GM12891 (cell line): ENCODE data around the gene SMAD3.
"Not testable (repeated sequence)": the region's sequence is repeated elsewhere in the genome, so short reads cannot be mapped to it uniquely, and the experiment has no call there.

ENCODE experiments used
- DNase-seq: peaks from one replicate; pipeline ENCODE4 v3.0.0; 2011; ENCODE audit warnings: low spot score; ENCODE audit not compliant: insufficient read length
- FAIRE-seq: peaks from 2 replicates; lab custom pipeline; 2011; peaks lifted over from hg19 to GRCh38; lab: Jason Lieb, UNC
- PAX5 ChIP-seq: IDR thresholded peaks from 2 replicates; pipeline ENCODE4 v1.6.1; 2011; ENCODE audit warnings: low read length, moderate library complexity, mild to moderate bottlenecking; ENCODE audit not compliant: insufficient read depth, severe bottlenecking
- POLR2A ChIP-seq: IDR thresholded peaks from 2 replicates; pipeline ENCODE4 v1.6.1; 2011; ENCODE audit warnings: low read depth, low read length, control low read depth
- POLR2AphosphoS5 ChIP-seq: IDR thresholded peaks from 2 replicates; pipeline ENCODE4 v1.6.1; 2011; ENCODE audit warnings: low read depth, low read length, control low read depth
- POU2F2 ChIP-seq: IDR thresholded peaks from 2 replicates; pipeline ENCODE4 v1.6.1; 2011; ENCODE audit warnings: low read depth, mild to moderate bottlenecking, control low read depth, low read length, moderate library complexity
- SPI1 ChIP-seq: IDR thresholded peaks from 2 replicates; pipeline ENCODE4 v1.6.1; 2011; ENCODE audit warnings: low read depth, low read length, control low read depth
- TAF1 ChIP-seq: IDR thresholded peaks from 2 replicates; pipeline ENCODE4 v1.6.1; 2011; ENCODE audit warnings: low read depth, low read length, control low read depth

SMAD3 gene

DNA sequence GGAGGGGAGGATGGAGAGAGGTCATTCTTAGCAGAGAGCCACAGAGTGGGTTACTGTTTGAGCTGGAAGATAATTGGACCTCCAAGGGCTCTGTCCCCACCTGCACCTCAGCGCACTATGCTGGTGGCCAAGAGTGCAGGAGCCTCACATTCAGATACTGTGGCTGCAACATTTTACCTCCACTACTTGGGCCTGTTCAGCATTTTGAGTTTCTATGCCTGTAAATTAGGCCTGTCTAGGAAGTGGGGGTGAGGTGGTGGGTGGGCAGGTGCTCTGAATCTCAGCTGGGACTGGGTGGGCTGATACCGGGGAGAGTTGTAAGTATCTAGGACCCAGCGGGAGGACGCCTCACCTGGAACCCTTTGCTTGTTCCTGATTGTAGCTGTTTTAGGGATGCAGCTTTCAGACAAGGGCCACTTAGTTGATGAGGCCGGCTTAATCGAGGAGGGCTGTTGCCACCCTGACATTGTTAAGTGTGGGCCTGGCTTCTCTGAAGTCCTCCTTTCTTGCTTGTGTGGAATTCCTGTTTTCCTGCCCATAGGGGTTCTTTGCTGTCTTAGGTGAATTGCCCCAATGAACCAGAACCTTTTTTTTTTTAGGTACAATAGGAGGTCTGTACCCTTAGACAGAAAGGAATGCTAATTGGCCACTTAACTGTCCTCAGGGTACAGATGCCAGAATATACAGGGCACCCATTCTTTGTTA is 83.8 kb downstream of the SMAD3 start:
- no peak for DNase-seq
- FAIRE-seq, result no peak
- TF ChIP-seq POU2F2, result no peak
- no peak for TF ChIP-seq PAX5
- TF ChIP-seq TAF1, result no peak
- no peak for TF ChIP-seq POLR2AphosphoS5

DNA sequence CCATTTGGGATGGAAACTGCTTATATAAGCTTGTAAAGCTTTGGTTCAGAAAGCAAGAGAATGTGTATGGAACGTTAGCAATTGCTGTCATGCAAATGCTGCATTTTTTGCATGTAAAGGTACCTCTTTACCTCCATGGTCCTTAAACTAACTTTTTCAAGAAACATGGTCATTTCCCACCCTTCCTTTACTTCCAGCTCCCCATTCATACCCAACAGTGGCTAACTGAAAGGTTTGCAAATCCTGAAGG is 84.3 kb downstream of the SMAD3 start:
- TF ChIP-seq POU2F2 (no peak), PAX5 (no peak), SPI1 (no peak), POLR2AphosphoS5 (no peak), TAF1 (no peak), POLR2A (no peak)
- FAIRE-seq, result no peak
- no peak for DNase-seq

DNA sequence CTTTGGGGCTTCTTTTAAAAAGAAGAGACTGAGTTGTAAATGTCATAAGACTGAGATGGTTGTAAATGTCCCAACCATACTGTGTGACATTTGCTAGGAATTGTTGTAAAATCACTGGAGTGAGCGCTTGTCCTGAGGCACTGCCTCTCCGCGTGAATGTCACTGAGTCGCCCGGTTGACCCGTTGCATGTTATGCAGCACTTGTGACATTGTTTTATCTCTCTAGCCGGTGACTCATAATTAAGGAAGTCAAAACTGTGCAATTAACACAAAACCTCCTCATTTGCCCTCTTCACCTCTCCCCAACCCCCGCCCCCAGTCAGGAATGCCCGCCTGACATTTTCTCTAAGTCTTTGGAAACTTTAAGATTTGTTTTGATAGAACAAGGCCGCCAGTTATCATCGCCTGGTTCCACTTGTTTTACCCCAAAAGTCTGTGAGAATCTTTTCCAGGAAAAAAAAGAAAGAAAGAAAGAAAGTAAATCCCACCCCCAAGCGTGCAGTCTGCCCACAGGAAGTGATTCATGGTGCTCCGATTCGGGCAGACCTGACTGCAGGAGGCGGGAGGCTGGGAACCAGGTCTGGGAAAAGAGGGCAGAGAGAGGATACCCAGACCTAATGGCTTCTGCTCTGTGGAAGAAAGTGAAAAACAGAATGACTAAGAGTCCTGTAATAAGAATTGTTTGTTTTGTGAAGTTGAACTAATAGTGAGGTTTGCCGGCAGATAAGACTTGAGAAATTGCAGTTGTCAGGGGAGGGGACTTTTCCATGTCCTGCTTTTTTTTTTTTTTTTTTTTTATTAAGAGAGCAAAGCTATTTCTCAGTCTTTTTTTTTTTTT is 84.8 kb downstream of the SMAD3 start:
- TF ChIP-seq SPI1 (0 out of 2 replicates have a peak, but pooled peaks have one; percentile 12), POU2F2 (no peak), POLR2A (no peak)
- DNase-seq (no peak), FAIRE-seq (no peak)

DNA sequence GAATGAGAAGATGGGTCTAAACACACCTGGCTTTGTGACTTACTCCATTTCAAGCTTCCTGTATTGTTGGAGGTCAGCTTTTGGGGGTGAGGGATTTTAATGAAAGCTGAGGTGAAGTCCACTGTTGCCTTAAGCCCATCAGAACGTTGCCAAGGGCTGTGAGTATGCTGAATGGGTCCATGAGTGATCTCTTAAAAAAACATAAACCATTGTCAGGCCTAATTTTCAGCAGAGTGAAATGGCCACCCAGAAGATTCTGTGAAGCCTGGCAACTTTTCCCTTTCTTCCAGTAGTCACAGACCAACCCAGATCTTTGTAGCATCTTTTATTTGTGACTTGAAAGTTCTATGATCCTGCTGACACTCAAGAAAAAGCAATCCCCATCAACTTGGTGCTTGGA is 87.0 kb downstream of the SMAD3 start:
- no peak for TF ChIP-seq POLR2AphosphoS5
- TF ChIP-seq POU2F2, result no peak
- no peak for TF ChIP-seq SPI1
- no peak for TF ChIP-seq PAX5
- no peak for TF ChIP-seq POLR2A
- no peak for TF ChIP-seq TAF1
- FAIRE-seq (no peak), DNase-seq (no peak)

DNA sequence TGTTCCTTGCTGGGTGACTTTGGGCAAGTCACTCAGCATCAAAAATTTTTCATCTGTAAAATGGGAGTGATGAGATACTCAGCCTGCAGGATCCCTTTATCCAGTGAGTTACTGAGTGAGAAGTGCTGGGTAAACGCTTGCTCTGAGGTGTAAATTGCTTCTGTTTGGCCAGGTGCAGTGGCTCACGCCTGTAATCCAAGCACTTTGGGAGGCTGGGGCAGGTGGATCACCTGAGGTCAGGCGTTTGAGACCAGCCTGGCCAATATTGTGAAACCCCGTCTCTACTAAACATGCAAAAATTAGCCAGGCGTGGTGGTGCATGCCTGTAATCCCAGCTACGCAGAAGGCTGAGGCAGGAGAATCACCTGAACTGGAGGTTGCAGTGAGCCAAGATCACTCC is 87.6 kb downstream of the SMAD3 start:
- FAIRE-seq, DNase-seq: not testable (repeated sequence)

DNA sequence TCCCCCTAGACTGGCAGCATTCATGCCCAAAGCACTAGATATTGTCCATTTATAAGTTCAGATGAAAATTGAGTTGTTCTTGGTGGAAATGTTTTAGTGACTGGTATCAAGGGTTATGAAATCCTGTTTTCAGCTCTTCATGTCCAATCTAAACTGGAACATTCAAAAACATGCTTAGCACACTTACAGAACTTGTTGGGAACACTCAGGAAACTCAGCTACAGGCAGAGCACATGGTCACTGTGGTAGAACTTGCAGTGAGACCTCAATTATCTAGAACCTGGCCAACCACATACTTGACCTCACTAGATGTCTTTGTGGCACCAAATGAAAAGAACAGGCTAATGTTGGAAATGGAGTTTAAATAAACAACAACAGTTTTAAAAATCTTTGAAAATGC is 88.8 kb downstream of the SMAD3 start:
- DNase-seq (no peak), FAIRE-seq (no peak)
- TF ChIP-seq PAX5, result no peak
- TF ChIP-seq TAF1, result no peak
- TF ChIP-seq POU2F2, result no peak
- TF ChIP-seq SPI1, result no peak
- TF ChIP-seq POLR2AphosphoS5, result no peak
- TF ChIP-seq POLR2A, result no peak

DNA sequence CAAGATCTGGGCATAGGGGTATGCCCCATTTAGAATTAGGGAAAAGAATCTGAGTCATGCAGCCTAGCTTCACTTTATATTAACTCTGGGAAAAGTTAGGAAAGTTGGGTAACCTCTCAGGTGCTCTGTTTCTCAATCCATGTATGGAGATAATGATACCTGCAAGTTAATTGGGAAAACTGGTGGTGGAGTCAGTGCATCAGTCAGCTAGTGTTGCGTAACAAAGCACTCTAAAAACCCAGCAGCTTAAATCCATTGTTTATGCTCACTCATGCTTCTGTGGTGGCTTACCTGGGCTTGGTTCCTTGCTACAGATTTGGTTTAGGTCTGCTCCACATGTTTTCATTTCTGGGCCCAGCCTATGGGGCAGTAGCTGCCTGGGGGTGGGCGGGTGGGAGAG is 91.0 kb downstream of the SMAD3 start:
- DNase-seq, result no peak
- TF ChIP-seq POU2F2 (no peak), PAX5 (no peak), POLR2A (no peak), TAF1 (no peak), POLR2AphosphoS5 (no peak)
- no peak for FAIRE-seq

DNA sequence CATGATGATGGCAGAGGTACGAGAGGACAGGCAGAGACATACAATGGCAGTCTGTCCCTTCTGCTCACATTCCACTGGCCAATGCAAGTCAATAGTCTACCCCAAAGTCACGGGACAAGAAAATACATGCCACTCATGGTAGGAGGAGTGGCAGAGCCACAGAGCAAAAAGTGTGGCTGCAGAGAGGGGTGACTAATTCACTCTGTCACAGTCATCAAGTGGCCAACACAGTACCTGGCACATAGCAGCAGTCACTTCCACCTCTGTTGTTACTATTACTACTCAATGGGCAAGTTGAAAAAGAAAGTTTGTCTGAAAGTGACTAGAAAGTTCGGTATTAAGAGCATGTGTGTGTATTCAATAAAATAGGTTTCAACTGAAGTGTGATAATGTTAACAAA is 91.4 kb downstream of the SMAD3 start:
- no peak for DNase-seq
- no peak for TF ChIP-seq TAF1
- no peak for TF ChIP-seq POU2F2
- TF ChIP-seq PAX5, result no peak
- TF ChIP-seq POLR2AphosphoS5, result no peak
- TF ChIP-seq SPI1, result no peak
- TF ChIP-seq POLR2A, result no peak
- no peak for FAIRE-seq

DNA sequence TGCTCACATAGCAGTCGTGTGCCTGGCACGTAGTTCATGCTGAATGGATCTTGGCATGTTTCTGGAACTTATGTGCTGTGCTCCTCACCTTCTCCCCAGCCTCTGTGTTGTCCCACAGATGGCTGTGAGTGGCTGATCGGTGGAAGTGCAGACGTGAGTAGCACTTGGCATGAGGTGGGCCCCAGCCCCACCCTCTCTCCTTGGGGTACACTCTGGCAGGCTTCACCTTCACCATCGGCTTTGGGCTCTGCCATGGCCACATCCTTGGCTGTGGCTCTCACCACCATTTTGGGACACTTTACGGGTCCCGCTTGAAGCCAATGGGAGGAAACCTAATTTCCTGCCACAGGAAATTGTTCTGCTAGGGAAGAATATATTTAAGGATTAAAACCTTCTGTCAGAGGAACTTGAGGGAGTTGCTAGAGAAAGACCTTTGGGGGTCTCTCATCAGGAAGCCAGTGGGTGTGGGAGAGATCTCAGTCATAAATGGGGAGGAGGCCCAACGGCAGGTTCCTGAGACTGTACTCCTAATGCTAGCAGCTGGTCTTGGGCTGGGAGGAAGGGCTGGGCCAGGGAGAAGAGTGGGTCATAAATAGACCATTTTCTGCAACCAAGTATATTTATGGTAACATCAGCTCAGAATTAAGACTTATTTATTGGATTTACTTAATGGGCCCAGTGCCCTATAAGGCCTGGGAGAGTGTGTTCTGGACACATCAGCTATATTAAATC is 92.3 kb downstream of the SMAD3 start:
- no peak for DNase-seq
- TF ChIP-seq POU2F2 (no peak), PAX5 (no peak), SPI1 (no peak), POLR2AphosphoS5 (no peak), TAF1 (no peak), POLR2A (no peak)
- no peak for FAIRE-seq

DNA sequence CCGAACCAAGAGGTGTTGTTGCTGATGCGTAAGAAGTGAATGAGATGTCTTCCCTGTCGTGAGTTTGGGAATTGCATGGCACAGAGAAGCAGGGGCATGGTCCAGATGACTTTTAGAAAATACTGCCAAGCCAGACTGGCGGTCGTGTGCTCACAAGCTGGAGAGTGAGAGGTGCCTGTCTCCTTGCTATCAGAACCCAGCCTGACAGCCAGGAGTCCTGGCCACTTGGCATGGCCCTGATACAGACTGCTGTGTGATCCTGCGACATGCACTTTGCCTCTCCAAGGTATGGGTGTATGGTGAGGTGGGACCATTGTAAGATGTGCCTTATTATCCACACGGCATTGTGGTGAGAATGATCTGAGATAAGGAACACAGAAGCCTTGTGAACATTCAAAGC is 93.0 kb downstream of the SMAD3 start:
- no peak for FAIRE-seq
- DNase-seq, result no peak
- TF ChIP-seq POU2F2 (no peak), POLR2A (no peak)
